Adrenal gland (tissue), 12 donors: ENCODE data around the gene UBL5. TPM values are rescaled to one million over a fixed set of nuclear protein-coding genes. Genes with fewer than 3 reads are reported as not detected.

Experiments
- DNase-seq, 7 donors: peaks; one replicate each; pipeline ENCODE4 v3.0.0-alpha.2; 2019 to 2020
- H3K27ac ChIP-seq, 5 donors: fragments of 200-600 bp; sonication (generic) in 4 of 5; 1 replicate in 3 of 5; 2 replicates in 2 of 5; pipeline versions ENCODE4 v1.5.1 to v1.8.0; 2016 to 2020; ENCODE audit warnings: mild to moderate bottlenecking in 1 of 5
- H3K27me3 ChIP-seq: fragments of 200-600 bp; 2 replicates; pipeline ENCODE4 v1.8.0; 2021
- H3K36me3 ChIP-seq, 2 donors: fragments of 200-600 bp; replicated peaks in 1 of 2; 1 replicate in 1 of 2; 2 replicates in 1 of 2; pipeline versions ENCODE4 v1.5.1 to v1.8.0; 2018 to 2022
- H3K4me1 ChIP-seq, 2 donors: fragments of 200-600 bp; replicated peaks in 1 of 2; 1 replicate in 1 of 2; 2 replicates in 1 of 2; pipeline versions ENCODE4 v1.5.1 to v1.8.0; 2018 to 2021
- H3K4me3 ChIP-seq, 4 donors: fragments of 200-600 bp; sonication (generic) in 3 of 4; one replicate each; pipeline ENCODE4 v1.5.1; 2016 to 2018
- H3K9me3 ChIP-seq, 3 donors: fragments of 200-600 bp; sonication (generic) in 1 of 3; replicated peaks in 1 of 3; 1 replicate in 2 of 3; 2 replicates in 1 of 3; pipeline versions ENCODE4 v1.5.1 to v1.8.0; 2016 to 2021
- CTCF ChIP-seq, 6 experiments: fragments of 450-650 bp in 4 of 6; fragments of 200-600 bp in 2 of 6; sonication (generic) in 1 of 6; IDR thresholded peaks; 1 replicate in 5 of 6; 2 replicates in 1 of 6; pipeline versions ENCODE4 v1.5.1 to v1.8.0; 2016 to 2021; ENCODE audit warnings: antibody characterized with exemption in 6 of 6, mild to moderate bottlenecking in 2 of 6, moderate library complexity in 1 of 6
- POLR2A ChIP-seq, 2 donors: fragments of 450-650 bp; IDR thresholded peaks; one replicate each; pipeline ENCODE4 v1.6.1; 2017; ENCODE audit warnings: antibody characterized with exemption in 2 of 2, mild to moderate bottlenecking in 2 of 2, moderate library complexity in 1 of 2
- WGBS, 4 donors: extraction: QIAGEN DNeasy Blood & Tissue Kit in 2 of 4; methylation state at CpG; one replicate each; pipeline versions ENCODE4 v1.1.5 to v1.1.7; 2013 to 2017; 5-methylcytosine and 5-hydroxymethylcytosine counted together
- intact Hi-C, 2 donors: fragments of 100-400 bp; cut with DNase I; formaldehyde crosslinking; loops; one replicate each; pipeline versions ENCODE4 v1.14.1 to v1.15.0; 2022 to 2023
- polyA plus RNA-seq, 3 donors: library from polyadenylated mRNA; stranded (reverse); fragments of 200-250 nt in 2 of 3; fragments of 350-450 nt in 1 of 3; fragmentation: Illumina TruSeq in 1 of 3; extraction: RNeasy Lipid Tissue Mini Kit (QIAGEN cat#74804) in 1 of 3; gene quantifications; one replicate each; pipeline ENCODE4 v1.2.3, GENCODE V29; 2013 to 2014
- total RNA-seq, 9 donors: library from RNA; depleted of rRNA in 4 of 9; stranded (reverse); fragments of >200 nt in 4 of 9; fragments of 120-200 nt in 1 of 9; fragmentation: NEBNext Ultra II Directional in 1 of 9; extraction: Animal tissue kit (Norgen Biotek cat#: 25700) in 1 of 9; gene quantifications; one replicate each; pipeline versions ENCODE4 v1.1.0 to v1.2.4, GENCODE V29; 2013 to 2023
- donor health status: healthy with polysubstance abuse.
- donor health status: Bipolar disorder and iron deficiency.
- donor health status: DM: yes; HTN: yes; CAD: no.
- donor health status: DM: no; HTN: no; CAD: no.
- donor health status: DM: no; HTN: no; CAD: no.
- donor health status: DM: yes; HTN: yes; CAD: no.

The UBL5 gene
- total and polyA plus RNA-seq, 12 donors = 352 to 2,424 (median 513) TPM

GRCh38 chr19:9862938-9863337, 35.2 kb downstream of the UBL5 start:
- no peak overlapping the region for H3K27ac ChIP-seq
- intact Hi-C loops = no loop called here
- no peaks in the 10 kb centered on the region for H3K27me3 ChIP-seq
- no peaks in the 10 kb centered on the region for H3K9me3 ChIP-seq
- no peaks in the 10 kb centered on the region for H3K4me1 ChIP-seq
- no peak for DNase-seq
- H3K36me3 ChIP-seq = no peaks in the 10 kb centered on the region
- no peak for TF ChIP-seq CTCF (IDR thresholded peaks at IDR 0.05)
- no peak for TF ChIP-seq POLR2A (IDR thresholded peaks at IDR 0.05)
- WGBS, 4 donors = 62 to 86% (median 72%) methylated on average over 4 of the region's 4 CpGs
- H3K4me3 ChIP-seq = no peak overlapping the region

- TF ChIP-seq CTCF (IDR thresholded peaks at IDR 0.05) = no peak
- no peak for TF ChIP-seq POLR2A (IDR thresholded peaks at IDR 0.05)
- H3K4me1 ChIP-seq = no peaks in the 10 kb centered on the region
These were observed 36.0 kb downstream of the UBL5 start for GRCh38 chr19:9863759-9864158.

GRCh38 chr19:9865732-9866501, 38.2 kb downstream of the UBL5 start:
- Histone ChIP-seq H3K9me3 (no peaks in the 10 kb centered on the region), H3K4me1 (no peaks in the 10 kb centered on the region), H3K27ac (no peak overlapping the region), H3K36me3 (no peaks in the 10 kb centered on the region), H3K4me3 (no peak overlapping the region), H3K27me3 (no peaks in the 10 kb centered on the region)
- TF ChIP-seq POLR2A (IDR thresholded peaks at IDR 0.05) (no peak), CTCF (IDR thresholded peaks at IDR 0.05) (no peak)
- intact Hi-C loops = no loop called here
- WGBS, 4 donors = 79 to 86% (median 81%) methylated on average over 16 of the region's 16 CpGs
- no peak for DNase-seq

More at GRCh38 chr19:9863759-9864158, 36.0 kb downstream of the UBL5 start:
- 82 to 90% (median 84%) methylated on average over 4 to 5 of the region's 5 CpGs for WGBS, 4 donors
- Histone ChIP-seq H3K27ac (no peak overlapping the region), H3K36me3 (no peaks in the 10 kb centered on the region), H3K4me3 (no peak overlapping the region), H3K9me3 (no peaks in the 10 kb centered on the region), H3K27me3 (no peaks in the 10 kb centered on the region)
- intact Hi-C loops = no loop called here
- DNase-seq = no peak

- intact Hi-C loops = no loop called here
- Histone ChIP-seq H3K4me1 (no peaks in the 10 kb centered on the region), H3K4me3 (no peak overlapping the region), H3K36me3 (no peaks in the 10 kb centered on the region), H3K9me3 (no peaks in the 10 kb centered on the region), H3K27me3 (no peaks in the 10 kb centered on the region), H3K27ac (no peak overlapping the region)
- 76 to 85% (median 77%) methylated on average over 7 of the region's 7 CpGs for WGBS, 4 donors
- TF ChIP-seq POLR2A (IDR thresholded peaks at IDR 0.05) (no peak), CTCF (IDR thresholded peaks at IDR 0.05) (no peak)
- DNase-seq = no peak
These were observed 41.4 kb downstream of the UBL5 start for GRCh38 chr19:9868983-9869617.
